DOHH2 (cell line): ENCODE data around the gene PDGFB.

Experiments used
- EZH2phosphoT487 ChIP-seq: fragments of 200-600 bp; sonication (generic); IDR thresholded peaks from 2 replicates; pipeline ENCODE4 v1.6.1; 2017; ENCODE audit warnings: borderline replicate concordance, mild to moderate bottlenecking, antibody characterized with exemption, low read length, moderate library complexity, mixed read lengths
- TF ChIP-seq, protein P1 (sequence below): fragments of 200-600 bp; sonication (generic); IDR thresholded peaks from one replicate; pipeline ENCODE4 v1.5.1; 2014; ENCODE audit warnings: antibody characterized with exemption, mild to moderate bottlenecking, low read depth, low read length; ENCODE audit not compliant: poor library complexity, severe bottlenecking

DNA sequence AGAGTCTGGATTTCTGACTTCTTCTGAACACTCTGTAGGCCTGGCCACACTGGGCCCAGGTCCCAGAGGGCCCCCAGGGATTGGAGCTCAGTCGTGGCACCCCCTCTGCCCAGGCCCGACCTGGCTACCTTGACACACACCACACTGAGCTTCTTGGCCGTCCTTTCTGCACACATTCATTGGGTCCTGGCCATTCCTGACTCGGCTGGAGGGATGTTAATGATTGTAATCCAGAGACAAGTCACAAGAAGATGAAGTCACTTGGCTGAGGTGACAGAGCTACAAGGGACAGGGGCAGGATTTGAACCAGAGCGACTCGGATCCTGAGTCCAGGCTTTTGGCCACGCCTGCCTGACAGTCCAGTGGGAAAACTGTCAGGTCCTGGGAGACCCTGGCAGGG, 23.9 kb upstream of the PDGFB start:
- TF ChIP-seq, protein P1, sequence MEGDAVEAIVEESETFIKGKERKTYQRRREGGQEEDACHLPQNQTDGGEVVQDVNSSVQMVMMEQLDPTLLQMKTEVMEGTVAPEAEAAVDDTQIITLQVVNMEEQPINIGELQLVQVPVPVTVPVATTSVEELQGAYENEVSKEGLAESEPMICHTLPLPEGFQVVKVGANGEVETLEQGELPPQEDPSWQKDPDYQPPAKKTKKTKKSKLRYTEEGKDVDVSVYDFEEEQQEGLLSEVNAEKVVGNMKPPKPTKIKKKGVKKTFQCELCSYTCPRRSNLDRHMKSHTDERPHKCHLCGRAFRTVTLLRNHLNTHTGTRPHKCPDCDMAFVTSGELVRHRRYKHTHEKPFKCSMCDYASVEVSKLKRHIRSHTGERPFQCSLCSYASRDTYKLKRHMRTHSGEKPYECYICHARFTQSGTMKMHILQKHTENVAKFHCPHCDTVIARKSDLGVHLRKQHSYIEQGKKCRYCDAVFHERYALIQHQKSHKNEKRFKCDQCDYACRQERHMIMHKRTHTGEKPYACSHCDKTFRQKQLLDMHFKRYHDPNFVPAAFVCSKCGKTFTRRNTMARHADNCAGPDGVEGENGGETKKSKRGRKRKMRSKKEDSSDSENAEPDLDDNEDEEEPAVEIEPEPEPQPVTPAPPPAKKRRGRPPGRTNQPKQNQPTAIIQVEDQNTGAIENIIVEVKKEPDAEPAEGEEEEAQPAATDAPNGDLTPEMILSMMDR, result no peak
- TF ChIP-seq EZH2phosphoT487, result no peak
